ENCODE measurements around the gene ARHGAP15.

The ARHGAP15 gene

DNA sequence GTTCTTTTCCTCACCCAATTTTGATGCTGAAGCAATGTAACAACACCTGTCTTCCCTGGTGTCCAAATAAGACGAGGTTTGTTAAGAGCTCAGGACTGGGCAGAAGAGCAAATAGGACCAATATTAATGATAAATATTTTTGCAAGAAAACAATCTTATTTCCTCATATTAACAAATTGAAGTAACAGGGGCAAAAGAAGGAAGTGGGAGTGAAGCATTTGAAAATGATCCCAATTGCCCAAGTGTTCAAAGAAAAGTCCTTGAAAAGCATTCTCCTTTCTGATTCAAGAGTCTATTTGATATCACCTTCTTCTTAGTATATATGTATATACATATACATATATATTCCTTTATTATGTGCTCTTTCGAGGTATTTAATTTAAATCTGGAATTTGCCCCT is 418.8 kb downstream of the ARHGAP15 start:
- TF ChIP-seq, protein P1, sequence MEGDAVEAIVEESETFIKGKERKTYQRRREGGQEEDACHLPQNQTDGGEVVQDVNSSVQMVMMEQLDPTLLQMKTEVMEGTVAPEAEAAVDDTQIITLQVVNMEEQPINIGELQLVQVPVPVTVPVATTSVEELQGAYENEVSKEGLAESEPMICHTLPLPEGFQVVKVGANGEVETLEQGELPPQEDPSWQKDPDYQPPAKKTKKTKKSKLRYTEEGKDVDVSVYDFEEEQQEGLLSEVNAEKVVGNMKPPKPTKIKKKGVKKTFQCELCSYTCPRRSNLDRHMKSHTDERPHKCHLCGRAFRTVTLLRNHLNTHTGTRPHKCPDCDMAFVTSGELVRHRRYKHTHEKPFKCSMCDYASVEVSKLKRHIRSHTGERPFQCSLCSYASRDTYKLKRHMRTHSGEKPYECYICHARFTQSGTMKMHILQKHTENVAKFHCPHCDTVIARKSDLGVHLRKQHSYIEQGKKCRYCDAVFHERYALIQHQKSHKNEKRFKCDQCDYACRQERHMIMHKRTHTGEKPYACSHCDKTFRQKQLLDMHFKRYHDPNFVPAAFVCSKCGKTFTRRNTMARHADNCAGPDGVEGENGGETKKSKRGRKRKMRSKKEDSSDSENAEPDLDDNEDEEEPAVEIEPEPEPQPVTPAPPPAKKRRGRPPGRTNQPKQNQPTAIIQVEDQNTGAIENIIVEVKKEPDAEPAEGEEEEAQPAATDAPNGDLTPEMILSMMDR (IDR thresholded peaks at IDR 0.05; ENCODE audit: low read depth, low read length, missing control alignments) = no peak
- no peak for DNase-seq (ENCODE audit: low read depth)
- H3K4me3 ChIP-seq (ENCODE audit: low read depth, low read length) = no peak overlapping the region

DNA sequence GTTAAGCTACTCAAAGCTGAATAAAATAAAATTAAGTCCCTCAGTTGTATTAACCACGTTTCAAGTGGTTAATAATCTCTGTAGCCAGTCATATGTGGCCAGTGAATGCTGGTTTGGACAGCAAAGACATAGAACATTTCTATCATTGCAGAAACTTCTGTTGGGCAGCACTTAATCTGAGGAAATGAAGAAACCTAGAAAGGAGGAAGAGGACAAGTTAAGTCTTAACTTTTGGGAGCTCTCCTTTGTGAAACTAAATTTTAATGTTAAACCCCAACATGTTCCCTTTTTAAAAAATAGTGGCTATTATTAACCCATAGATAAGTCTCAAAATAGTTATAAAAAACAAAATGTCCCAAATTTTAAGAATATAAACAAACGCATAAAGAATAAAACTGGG is 421.3 kb downstream of the ARHGAP15 start:
- TF ChIP-seq, protein P1 (IDR thresholded peaks at IDR 0.05; ENCODE audit: low read depth, low read length, missing control alignments) = no peak
- no peak overlapping the region for H3K4me3 ChIP-seq (ENCODE audit: low read depth, low read length)
- DNase-seq (ENCODE audit: low read depth) = no peak

DNA sequence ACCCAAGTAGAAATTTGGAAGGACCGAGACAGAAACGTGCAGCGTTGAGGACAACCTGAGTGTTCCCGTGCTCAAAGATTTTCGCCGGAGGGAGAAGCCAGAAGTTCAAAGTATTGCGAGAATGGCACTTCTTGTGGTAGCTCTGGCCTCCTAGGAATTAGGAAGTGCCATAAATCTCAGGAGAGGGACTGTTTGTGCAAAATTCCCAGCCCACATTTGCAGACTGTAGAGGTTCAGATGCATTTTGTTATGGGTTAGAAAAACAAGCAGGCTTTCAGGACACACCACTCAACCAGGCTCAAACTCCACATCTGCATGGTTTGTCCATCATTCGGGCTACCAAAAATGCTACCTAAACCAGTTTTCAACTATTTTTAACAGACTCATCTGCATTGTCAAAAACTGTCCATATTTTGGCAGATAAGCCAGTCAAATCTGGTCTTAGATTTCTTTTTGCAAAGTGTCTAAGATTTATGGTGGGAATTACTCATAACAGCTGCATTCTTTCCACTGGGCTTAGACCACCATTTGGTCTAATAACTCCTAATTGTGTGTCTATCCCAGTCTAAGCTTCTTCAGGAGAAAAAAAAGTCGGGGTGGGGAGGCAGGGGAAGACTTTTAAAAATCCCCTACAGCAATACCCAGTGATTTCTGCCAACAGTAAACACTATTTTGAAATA is 422.9 kb downstream of the ARHGAP15 start:
- DNase-seq (ENCODE audit: low read depth) = no peak
- TF ChIP-seq, protein P1 (IDR thresholded peaks at IDR 0.05; ENCODE audit: low read depth, low read length, missing control alignments) = no peak
- H3K4me3 ChIP-seq (ENCODE audit: low read depth, low read length) = no peak overlapping the region

DNA sequence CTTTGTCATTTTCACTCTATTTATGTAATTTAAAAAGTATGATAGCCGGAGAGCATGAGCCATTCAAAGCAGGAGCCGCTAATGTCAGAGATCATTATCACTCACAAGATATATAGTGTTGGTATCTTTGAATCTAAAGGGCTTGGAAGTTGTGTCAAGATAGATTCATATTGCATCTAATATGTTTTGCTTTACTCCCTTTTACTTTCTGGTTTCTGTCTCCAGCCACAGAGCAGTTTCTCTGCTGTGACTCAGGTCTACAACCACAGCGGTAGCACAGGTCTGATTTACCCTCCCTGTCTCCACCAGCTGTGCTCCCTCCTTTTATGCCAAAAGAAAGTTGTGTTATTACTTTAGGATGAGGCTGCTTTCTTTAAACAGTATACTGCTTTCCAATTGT is 424.0 kb downstream of the ARHGAP15 start:
- no peak overlapping the region for H3K4me3 ChIP-seq (ENCODE audit: low read depth, low read length)
- TF ChIP-seq, protein P1 (IDR thresholded peaks at IDR 0.05; ENCODE audit: low read depth, low read length, missing control alignments) = no peak
- no peak for DNase-seq (ENCODE audit: low read depth)

DNA sequence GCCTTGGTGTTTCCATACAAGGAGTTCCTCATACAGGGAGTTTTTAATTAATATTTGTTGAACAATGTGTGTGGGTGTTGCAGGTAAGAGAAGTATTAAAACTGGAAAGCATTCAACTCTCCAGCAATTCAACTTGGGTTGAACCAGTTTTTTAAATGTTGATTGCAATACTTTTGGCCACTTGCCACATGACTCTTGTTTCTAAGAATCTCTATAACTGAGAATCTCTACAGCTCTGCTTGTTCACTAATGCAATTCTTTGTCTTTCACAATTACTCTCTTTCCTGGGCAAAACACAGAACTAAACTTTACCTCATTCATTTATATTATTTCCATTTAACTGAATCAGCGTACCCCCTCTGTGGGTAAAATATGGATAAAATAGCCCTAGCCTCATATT is 429.4 kb downstream of the ARHGAP15 start:
- no peak for DNase-seq (ENCODE audit: low read depth)
- H3K4me3 ChIP-seq (ENCODE audit: low read depth, low read length) = no peak overlapping the region
- TF ChIP-seq, protein P1 (IDR thresholded peaks at IDR 0.05; ENCODE audit: low read depth, low read length, missing control alignments) = no peak

DNA sequence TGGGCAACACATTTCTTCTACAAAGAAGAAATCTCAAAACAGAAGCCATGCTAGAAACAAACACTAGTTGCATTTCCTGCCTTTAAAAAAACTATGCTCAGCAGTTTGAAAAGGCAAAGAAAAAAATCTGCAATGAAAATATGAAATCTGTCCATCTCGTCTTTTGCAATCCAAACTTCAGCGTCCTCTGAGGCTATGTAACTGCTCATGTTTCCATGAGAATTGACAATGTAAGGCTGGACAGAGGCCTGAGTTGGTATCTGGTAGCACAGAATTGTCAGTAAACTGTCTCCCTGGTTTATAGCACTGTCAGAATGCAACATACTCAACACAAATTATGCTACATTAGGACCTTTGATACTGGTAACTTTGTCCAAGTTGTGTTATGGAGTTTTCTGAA is 429.9 kb downstream of the ARHGAP15 start:
- no peak overlapping the region for H3K4me3 ChIP-seq (ENCODE audit: low read depth, low read length)
- DNase-seq (ENCODE audit: low read depth) = no peak

More for the DNA sequence above, 429.9 kb downstream of the ARHGAP15 start:
- TF ChIP-seq, protein P1 (IDR thresholded peaks at IDR 0.05; ENCODE audit: low read depth, low read length, missing control alignments) = no peak

Measured in GM12864 (cell line).